Left lobe of liver (tissue), 2 donors: ENCODE measurements around the gene DONSON. TPM values are rescaled to one million over a fixed set of nuclear protein-coding genes. Genes with fewer than 3 reads are reported as not detected.

Experiments used
- ATAC-seq: fragments of 200-7000 bp; cut with Tn5 transposase; one replicate; pipeline ENCODE4 v1.9.1; 2020; ENCODE audit warnings: mild to moderate bottlenecking, moderate library complexity
- DNase-seq: peaks from one replicate; pipeline ENCODE4 v3.0.0-alpha.2; 2020; ENCODE audit warnings: low spot score
- total RNA-seq: library from RNA; stranded (reverse); gene quantifications from one replicate; pipeline ENCODE4 v1.2.1, GENCODE V29; 2021
- donor health status: DM: no; HTN: no; CAD: no; lungs with moderate emphysema.
- donor health status: DM: no; HTN: yes; CAD: no.

Gene DONSON
- total RNA-seq, 1 donor from 2014 or later = 6.2 TPM

DNA sequence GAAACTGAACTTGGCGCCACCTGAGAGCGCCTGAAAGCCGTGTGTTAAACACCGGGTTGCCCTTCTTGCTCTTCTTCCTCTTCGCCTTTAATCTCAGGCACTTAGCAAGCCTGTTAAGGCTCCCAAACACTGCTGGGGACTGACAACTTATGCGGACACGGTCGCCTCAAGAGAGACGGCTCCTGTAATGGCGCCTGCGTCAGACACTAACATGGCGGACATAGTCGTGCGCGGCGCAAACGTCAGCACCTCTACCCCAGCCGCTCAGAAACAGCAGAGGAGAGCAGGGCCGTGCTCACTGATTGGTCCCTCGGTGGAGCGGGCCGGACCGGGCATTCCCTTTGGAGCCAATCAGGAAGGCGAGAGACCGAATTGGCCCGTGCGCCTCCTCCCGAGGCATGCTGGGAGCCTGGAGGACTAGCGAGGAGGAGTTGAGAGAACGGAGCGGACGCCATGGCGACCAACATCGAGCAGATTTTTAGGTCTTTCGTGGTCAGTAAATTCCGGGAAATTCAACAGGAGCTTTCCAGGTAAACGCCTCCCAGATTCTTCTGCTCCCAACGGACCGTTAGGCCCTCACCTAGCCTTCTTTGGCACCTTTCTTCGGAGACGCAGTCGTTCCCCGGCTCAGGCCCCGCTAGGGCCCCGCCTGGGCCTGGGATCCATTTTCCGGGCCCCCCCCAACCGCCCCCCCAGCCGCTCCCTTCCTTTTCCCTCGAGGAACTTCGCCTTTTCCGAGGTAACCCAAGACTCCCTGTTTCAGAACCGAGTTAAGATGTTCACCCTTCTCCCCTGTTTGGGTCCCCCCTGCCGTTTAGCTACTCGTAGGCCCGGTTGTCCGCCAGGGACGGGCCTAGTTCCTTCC is 45.6 kb downstream of the DONSON start, which contains the start of gene SON:
Gene SON (plus strand): TSS at position 399 of the 865 bp plus-strand sequence. CDS start 55 bp downstream, at position 454.
- ATAC-seq = peak; percentile 90
- peak; percentile 99 for DNase-seq

DNA sequence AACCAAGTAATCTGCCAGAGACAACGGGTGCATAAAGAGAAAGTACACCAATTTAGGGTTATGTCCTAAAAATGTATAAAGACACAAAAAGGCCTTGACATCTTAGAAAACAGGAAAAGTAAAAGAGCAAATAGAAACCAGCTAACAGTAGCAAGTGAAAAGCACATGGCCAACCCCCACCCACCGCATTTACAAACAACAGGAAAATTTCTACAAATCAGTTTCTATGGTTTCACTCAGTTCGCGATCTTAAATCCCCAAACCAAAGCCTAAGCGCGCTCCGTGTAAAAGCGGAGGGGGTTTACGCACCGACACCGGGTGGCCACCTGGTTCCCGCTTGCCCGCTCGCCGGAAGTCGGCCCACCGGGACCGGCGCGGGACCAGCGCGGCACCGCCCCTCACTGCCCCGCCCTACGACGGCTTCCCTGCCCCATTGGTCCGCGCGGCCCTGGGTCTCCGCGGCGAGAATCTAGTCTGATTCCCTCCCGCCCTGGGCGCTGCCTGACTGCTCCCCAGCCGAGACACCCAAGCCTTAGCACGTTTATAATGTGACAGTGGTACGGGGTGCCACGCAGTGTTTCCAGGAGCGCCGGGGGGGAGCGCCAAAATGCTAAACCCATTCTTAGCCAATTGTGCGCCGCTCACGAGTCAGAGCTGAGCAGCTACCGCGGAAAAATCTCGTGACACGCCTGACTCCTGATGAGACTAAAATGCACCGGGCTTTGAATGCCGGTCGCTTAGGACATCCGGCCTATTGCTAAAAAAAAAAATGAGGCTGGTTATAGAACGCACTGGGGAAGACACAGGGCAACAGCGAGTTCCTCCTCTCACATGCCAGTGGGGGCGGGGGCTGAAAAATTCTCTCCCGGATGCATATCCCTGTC is 46.5 kb downstream of the DONSON start, which contains the start of gene GART:
Gene GART (minus strand): TSS at position 362 of the 884 bp plus-strand sequence. CDS start 2,802 bp downstream, outside the sequence.
- peak; percentile 80 for ATAC-seq
- peak; percentile 86 for DNase-seq

DNA sequence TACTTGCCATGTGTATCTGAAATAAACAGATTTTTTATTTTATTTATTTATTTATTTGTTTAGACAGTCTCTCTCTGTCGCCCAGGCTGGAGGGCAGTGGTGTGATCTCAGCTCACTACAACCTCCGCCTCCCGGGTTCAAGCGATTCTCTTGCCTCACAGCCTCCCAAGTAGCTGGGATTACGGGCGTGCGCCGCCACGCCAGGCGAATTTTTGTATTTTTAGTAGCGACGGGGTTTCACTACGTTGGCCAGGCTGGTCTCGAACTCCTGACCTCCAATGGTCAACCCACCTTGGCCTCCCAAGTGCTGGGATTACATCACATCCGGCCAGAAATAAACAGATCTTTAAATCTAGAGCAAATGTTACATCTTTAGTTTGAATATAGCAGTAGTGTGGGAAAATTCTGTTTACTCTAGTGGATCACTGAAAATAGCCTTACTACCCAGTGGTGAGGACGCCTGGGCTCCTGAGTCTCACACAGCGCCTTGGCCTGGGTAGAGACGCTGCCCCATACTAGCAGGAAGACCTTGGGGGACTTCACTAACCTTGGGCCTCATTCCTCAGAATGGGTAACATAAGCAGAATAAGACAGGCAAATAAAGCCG is 47.3 kb downstream of the DONSON start:
- no peak for DNase-seq
- no peak for ATAC-seq

DNA sequence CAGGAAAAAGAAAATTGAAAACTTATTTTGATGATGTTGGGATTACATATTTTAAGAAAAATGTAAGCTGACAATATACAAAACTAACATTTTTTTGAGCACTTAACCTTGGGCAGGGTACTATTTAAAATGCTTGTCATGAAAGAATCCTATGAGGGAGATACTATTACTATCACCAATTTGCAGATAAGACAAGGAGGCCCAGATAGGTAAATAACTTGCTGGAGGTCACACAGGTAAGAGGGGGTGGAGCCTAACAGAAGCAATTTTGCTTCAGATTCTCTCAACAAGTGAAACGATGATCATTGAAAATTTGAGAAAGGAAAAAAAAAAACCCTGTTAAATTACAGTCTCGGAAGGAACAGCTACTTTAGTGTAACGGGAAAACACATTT is 47.8 kb downstream of the DONSON start:
- DNase-seq = no peak

DNA sequence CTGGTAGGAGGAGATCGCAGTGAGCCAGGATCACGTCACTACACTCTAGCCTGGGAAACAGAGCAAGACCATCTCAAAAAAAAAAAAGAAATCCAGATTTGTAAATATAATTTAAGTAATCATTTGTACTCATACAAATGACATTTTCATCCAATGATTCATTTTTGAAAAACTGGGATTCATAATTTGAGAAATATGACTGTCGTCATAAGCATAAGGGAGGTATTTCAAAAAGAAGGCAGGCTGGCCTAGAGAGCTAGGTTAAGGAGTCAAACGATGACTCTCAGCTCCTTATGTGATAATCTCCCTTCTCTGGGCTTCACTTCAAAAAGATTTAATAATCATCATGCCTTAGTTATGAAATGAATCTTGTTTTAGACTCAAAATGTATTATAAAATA is 48.9 kb downstream of the DONSON start:
- no peak for DNase-seq
- no peak for ATAC-seq

More for the DNA sequence above, 47.8 kb downstream of the DONSON start:
- ATAC-seq = no peak

DNA sequence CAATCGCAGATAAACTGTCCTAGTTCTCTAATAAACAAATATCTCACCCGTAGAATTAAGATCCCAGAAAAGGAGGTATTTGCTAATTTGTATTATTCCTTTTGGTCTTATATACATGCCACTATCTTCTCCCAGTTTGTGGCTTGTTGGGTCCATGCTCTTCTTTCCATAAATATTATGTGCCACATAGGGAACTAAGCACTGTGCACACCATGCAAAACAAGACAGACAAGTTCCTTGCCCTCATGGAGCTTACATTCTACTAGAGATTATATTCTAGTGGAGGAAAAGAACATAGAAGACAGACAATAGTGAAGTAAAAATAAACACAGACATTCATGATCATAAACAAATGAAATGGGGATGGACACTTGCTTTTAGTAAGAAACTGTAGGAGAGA is 51.3 kb downstream of the DONSON start:
- ATAC-seq (no peak), DNase-seq (no peak)

DNA sequence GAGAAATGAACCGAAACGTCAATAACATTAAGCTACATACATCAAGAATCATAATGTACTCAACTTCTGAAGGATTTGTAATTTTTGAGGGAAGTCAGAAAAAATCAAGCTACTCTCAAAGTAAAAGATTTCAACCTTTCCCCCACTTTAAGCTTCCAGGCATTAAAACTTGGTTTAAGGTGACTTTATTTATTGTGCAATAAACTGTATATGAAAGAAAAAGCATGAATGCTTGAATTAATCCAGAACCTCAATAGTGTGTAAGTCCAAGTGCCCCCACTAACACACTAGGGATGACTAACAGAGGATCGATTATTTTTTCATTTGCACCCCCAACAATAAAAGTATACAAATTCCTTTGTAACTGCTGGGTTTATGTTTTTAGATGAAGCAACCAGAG is 57.5 kb downstream of the DONSON start:
- no peak for ATAC-seq

More for the DNA sequence above, 57.5 kb downstream of the DONSON start:
- DNase-seq = no peak

Other genes with a start within 250 kb of the DONSON start
- 14.9 TPM for gene IFNGR2, start 185.3 kb downstream of the DONSON start, total RNA-seq
- 22.3 TPM for gene TMEM50B, start 108.7 kb downstream of the DONSON start, total RNA-seq
- gene DNAJC28, start 97.0 kb downstream of the DONSON start, total RNA-seq = 2.3 TPM
- 31.7 TPM for gene GART, start 46.6 kb downstream of the DONSON start, total RNA-seq
- gene SON, start 45.6 kb downstream of the DONSON start, total RNA-seq = 94.6 TPM
- gene CRYZL1, start 53.1 kb upstream of the DONSON start, total RNA-seq = 10.4 TPM
- 33.6 TPM for gene ITSN1, start 53.8 kb upstream of the DONSON start, total RNA-seq